Posterior cingulate gyrus (tissue), 11 donors: ENCODE results near the gene SORCS2.

Experiments
- DNase-seq, 10 donors: peaks; one replicate each; pipeline versions ENCODE4 v3.0.0 to v3.0.0-alpha.2; 2020 to 2021; ENCODE audit warnings: mixed read lengths in 3 of 10
- intact Hi-C: fragments of 100-400 bp; cut with DNase I; formaldehyde crosslinking; loops from one replicate; pipeline ENCODE4 v1.15.1; 2023

The SORCS2 gene

GRCh38 chr4:7327341-7327885, 135.1 kb downstream of the SORCS2 start:
- peak in 5 of 10 donors; percentile 2 to 77 (median 66) for DNase-seq
- intact Hi-C loops = loop anchor here (10.0 kb wide), 1 partner anchor 137 kb away; no protein-coding TSS in a partner anchor

GRCh38 chr4:7328162-7328912, 136.0 kb downstream of the SORCS2 start:
- intact Hi-C loops = loop anchor here (10.0 kb wide), 1 partner anchor 136 kb away; no protein-coding TSS in a partner anchor
- peak in 4 of 10 donors; percentile 6 to 80 (median 38) for DNase-seq

- peak in 8 of 10 donors; percentile 34 to 89 (median 66) for DNase-seq
- intact Hi-C loops = loop anchor here (10.0 kb wide), 1 partner anchor 136 kb away; no protein-coding TSS in a partner anchor
Observed at GRCh38 chr4:7328913-7329638, 136.7 kb downstream of the SORCS2 start.

- DNase-seq = peak in 4 of 10 donors; percentile 4 to 57 (median 42)
- intact Hi-C loops = no loop called here
Observed at GRCh38 chr4:7330031-7330596, 137.8 kb downstream of the SORCS2 start.

- DNase-seq = peak in 4 of 10 donors; percentile 1 to 77 (median 48)
- intact Hi-C loops = no loop called here
Observed at GRCh38 chr4:7330811-7331681, 138.7 kb downstream of the SORCS2 start.

GRCh38 chr4:7331682-7332000, 139.3 kb downstream of the SORCS2 start:
- intact Hi-C loops = no loop called here

GRCh38 chr4:7332216-7333023, 140.1 kb downstream of the SORCS2 start:
- peak in 4 of 10 donors; percentile 54 to 91 (median 70) for DNase-seq
- intact Hi-C loops = no loop called here

More at GRCh38 chr4:7331682-7332000, 139.3 kb downstream of the SORCS2 start:
- peak in 3 of 10 donors; percentile 10 to 75 (median 72) for DNase-seq

GRCh38 chr4:7333024-7333780, 140.9 kb downstream of the SORCS2 start:
- peak in 3 of 10 donors; percentile 14 to 78 (median 69) for DNase-seq
- intact Hi-C loops = no loop called here

- intact Hi-C loops = loop anchor here (2.0 kb wide), 1 partner anchor 141 kb away; the partner anchor contains the start of gene SORCS2
- DNase-seq = peak in 3 of 10 donors; percentile 23 to 66 (median 37)
Observed at GRCh38 chr4:7333801-7334421, 141.6 kb downstream of the SORCS2 start.

GRCh38 chr4:7334521-7335275, 142.4 kb downstream of the SORCS2 start:
- peak in 2 of 10 donors; percentile 20 to 67 for DNase-seq
- intact Hi-C loops = loop anchor here (2.0 kb wide), 1 partner anchor 142 kb away; the partner anchor contains the start of gene SORCS2

GRCh38 chr4:7335344-7336066, 143.2 kb downstream of the SORCS2 start:
- DNase-seq = peak in 9 of 10 donors; percentile 57 to 95 (median 80)
- intact Hi-C loops = loop anchor here (2.0 kb wide), 1 partner anchor 143 kb away; the partner anchor contains the start of gene SORCS2

GRCh38 chr4:7336067-7336569, 143.8 kb downstream of the SORCS2 start:
- intact Hi-C loops = no loop called here

GRCh38 chr4:7336732-7337131, 144.4 kb downstream of the SORCS2 start:
- intact Hi-C loops = no loop called here
- DNase-seq = peak in 3 of 10 donors; percentile 45 to 83 (median 64)

More at GRCh38 chr4:7336067-7336569, 143.8 kb downstream of the SORCS2 start:
- peak in 2 of 10 donors; percentile 6 to 55 for DNase-seq

- intact Hi-C loops = no loop called here
- DNase-seq = peak in 3 of 10 donors; percentile 16 to 73 (median 57)
Observed at GRCh38 chr4:7337196-7338058, 145.1 kb downstream of the SORCS2 start.

- DNase-seq = no peak
- intact Hi-C loops = no loop called here
Observed at GRCh38 chr4:7338059-7338452, 145.7 kb downstream of the SORCS2 start.
